ENCODE data around the gene ZNF778.

Gene ZNF778

DNA sequence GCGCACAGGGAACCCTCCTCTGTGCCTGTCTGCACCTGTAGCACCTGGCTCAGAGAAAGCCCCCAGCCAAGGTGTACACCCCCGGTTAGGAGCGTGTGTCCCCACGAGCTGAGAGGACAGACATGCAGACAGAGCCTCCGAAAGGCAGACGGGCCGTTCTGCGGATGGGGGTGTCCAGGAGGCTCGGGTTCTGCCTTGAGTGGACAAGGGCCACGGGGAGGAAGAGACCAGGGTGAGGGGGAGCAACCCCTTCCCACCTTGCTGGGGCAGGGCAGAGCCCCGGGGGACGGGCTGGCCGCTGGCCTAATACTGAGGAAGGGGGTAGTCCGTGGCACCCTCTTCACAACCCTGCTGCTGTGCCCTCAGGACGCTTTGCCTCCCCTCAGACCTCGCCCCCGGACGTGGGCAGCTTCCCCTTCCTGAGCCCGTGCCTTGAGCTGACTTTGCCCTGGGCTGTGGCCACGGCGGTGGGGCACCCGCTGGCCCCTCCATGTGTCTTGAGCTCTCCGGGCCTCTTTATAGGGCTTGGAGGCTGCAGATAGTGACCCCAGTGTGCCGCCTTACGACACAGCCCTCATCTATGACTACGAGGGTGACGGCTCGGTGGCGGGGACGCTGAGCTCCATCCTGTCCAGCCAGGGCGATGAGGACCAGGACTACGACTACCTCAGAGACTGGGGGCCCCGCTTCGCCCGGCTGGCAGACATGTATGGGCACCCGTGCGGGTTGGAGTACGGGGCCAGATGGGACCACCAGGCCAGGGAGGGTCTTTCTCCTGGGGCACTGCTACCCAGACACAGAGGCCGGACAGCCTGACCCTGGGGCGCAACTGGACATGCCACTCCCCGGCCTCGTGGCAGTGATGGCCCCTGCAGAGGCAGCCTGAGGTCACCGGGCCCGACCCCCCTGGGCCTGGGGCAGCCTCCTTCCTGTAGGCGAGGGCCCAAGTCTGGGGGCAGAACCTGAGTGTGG is 22.9 kb upstream of the ZNF778 start:
- no peak for DNase-seq (ENCODE audit: low spot score)

DNA sequence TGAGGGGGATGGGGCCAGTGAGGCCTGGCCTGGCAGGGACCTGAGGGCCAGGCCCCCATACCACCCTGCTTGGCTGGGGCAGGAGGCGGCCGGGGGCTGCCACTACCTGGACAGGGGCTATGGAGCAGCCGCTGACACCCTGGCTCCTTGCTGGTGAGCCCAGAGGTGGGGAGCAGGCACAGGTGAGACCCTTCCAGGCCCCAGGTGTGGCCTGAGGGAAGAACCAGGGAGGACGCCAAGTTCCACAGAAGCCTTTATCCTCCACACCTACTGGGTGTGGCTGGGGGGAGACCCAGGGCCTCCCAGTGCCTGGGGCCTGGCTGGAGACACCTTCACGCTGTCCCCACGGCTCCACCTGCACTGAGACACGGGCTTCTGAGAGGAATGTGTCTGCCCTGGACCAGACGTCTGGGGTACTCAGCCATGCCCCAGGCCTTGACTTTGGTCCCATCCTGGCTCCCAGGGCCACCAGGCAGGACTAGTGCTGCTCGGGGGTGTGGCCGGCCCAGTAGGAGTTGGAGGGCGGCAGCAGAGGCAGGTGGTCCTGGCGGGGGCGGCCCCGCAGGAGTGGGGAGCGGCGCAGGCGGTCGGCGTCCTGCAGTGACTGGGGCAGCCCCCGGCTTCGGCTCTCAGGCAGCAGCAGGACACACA is 21.9 kb upstream of the ZNF778 start:
- no peak for DNase-seq (ENCODE audit: low spot score)

DNA sequence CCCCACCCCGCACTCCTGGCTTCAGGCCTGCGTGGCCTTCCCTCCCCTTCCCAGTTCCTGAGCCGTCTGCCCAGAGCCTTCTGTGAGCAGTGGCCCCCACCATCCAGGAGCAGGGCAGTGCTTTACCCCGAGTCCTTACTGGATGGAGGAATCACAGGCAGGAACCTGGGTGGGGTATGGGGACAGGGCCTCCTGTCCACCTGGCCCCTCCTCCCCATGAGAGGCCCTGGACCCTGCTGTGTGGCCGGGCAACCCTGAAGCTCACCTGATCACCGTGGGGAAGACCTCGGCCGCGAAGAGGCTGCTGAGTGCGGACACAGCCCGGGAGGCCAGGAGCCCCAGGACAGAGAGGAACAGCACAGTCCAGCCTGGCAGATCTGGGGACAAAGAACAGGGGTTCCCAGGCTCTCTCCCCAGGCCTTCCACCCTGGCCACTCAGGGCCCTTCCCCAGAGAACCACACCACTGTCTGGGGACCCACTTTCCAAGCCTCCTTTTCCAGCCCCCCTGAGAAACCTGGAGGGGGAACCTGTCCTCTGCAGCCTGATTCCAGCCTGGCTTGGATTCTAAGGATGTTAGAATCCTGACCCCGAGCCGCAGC is 20.4 kb upstream of the ZNF778 start:
- no peak for DNase-seq (ENCODE audit: low spot score)

DNA sequence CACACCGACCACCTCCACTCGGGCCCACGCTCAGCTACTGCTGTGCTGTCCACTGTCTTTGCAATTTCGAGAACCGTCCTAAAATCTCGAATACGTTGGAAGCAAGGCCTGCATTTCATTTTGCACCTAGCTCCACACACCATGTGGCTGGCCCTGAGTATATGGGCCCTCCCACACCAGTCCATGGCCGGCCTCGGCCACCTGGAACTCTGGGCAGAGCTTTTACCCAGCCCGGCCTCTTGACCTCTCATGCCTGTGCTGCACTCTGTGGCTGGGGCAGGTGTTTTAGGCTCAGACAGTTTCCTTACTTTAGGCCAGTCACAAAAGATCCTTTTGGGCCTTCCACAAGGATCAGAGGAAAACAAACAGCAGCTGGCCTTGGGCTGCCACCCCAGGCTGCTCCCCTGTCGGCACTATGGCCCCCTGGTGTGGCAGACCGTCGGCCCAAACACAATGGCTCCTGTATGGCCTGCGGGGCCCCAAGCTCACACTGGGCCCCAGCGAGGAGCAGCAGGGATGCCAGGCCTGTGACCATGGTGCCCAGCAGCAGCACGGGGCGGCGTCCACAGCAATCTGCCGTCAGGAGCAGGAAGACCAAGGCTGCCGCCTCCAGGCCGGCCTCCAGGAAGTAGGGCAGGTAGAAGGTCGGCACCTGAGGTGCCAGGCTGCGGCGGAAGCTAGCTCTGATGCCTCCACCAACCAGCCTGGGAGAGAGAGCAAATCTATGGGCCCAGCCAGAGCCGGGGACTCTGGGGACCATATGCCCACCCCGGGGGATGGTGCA is 19.7 kb upstream of the ZNF778 start:
- no peak for DNase-seq (ENCODE audit: low spot score)

DNA sequence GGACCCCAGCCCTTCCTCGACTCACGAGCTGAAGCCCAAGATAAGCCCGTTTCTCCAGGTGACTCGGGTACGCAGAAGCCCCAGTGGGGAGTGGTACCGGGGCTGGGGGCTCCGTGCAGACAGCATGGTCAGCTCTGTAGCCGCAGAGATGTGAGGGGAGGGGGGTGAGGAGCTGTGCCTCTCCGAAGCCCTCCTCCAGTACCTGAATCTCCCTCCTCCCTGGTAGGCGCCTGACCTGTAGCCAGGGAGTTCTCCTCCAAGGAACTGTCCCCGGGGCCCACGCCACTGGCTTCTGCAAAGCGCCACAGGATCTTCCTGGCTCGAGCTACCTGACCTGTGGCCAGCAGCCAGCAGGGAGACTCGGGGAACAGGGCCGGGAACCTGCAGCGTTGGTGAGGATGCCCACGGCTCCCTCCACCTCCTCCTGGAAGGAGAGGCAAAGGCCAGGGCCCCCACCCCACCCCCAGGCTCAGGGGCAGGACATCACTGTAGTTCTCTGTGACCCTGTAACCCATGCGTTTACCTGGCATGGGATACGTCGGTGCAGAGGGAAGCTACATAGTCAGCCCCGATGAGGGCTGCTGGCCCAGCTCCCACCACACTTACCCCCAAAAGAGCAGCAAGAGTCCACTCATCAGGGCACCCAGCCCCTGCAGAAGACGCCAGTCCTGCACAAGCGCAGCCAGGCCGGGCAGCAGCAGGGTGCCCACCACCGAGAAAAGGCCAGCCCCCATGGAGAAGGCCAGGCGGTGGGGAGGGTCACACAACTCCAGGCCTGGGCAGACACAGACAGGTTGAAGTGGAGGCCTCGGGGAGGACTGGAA is 18.9 kb upstream of the ZNF778 start:
- no peak for DNase-seq (ENCODE audit: low spot score)

DNA sequence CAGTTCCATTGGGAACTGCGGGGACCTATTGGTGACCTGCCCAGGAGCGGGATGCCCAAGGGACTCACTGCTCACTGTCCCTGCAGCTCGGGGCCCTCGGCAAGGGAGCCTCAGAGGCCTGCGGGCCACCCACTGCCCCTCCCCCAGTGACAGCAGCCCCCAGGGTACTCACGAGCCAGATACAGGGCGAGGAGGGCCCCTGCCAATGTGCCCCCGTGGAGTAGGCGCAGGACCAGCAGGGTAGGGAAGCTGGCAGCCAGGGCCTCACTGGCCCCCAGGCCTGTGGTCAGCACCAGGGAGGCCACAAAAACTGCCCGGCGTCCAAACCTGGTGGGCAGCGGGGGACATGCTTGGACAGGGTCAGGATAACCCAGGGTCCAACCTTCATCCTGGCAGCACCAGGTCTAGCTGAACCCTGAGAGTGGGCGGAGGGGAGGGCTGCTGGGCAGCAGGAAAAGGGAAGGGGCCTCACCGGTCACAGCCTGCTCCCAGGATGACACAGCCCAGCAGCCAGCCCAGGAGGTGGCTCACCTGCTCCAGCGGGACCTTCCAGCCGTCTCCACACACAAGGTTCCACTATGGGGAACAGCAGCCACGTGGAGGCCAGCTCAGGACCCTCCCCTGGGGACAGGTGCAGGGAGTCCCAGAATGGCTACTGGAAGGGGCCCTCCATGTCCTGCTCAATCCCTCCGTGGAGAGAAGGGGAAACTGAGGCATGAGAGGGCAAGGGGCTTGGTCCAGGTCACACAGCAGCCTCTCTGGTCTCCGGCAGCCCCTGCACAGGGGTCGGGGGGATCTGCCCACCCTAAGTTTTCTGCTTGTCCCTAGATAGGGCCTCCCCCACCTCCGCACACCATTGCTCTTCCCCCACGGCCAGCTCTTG is 18.0 kb upstream of the ZNF778 start:
- DNase-seq (ENCODE audit: low spot score) = no peak

DNA sequence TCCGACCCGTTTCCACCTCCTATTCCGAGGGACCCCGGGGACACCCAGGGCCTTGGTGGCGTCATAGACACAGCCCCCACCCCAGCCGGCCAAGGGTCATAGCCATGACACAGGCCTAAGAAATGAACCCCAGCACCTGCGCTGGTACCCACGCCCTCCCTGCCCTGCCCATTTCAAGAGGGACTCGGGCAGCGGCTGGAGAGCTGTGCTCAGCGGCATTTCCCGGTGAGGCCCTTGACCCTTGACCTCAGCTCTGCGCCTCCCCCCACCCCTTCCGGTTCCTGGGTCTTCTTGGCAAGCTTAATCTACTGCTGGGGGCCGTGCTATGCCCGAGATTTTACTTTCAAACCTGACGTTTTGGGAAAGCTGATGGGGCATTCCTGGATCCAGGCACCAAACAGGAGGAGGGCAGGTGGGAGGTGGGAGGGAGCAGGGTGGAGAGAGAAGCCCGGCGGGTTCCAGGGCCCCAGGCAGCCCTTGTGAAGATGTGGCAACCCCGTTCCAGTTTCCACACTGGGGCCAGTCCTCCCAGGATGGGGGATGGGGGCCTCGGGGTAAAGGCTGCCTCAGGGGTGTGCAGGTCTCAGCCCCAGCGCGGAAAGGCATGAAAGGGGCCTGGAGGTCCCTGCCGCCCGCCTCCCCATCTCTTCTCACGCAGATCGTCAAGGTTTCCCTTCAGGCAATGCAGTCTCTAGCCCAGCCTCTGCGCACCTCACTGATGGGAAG is 17.2 kb upstream of the ZNF778 start, which contains the start of gene SLC22A31:
TSS of gene SLC22A31 (minus strand) at position 414 of the 726 bp plus-strand sequence. CDS start at position 378, 36 bp downstream.
- DNase-seq (ENCODE audit: low spot score) = no peak

DNA sequence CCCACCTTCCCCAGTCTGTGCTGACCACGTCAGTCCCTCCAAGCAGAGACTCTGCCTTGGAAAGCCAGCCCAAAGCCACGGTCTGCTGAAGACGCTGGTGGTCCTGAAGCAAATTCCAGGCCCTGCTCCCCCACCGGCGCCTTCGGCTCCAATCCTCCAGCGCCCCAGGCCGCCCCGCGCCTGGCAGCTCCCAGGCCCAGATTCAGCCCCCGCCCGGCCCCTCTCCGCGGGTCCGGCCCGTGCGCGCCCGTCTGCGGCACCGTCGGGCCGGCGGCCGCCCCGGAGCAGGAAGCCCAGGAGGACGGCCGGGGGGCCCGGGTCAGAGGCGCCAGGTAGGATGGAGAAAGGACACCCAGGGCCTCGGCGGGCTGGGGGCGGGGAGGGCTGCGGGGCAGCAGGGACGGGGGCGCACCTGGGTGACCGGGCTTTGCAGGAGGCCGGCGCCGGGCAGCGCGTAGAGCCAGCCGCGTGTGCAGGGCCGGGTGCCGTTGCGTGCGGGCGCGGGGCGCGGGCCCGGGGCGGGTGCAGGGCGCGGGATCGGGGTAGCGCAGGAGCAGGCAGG is 16.6 kb upstream of the ZNF778 start:
- DNase-seq (ENCODE audit: low spot score) = no peak

DNA sequence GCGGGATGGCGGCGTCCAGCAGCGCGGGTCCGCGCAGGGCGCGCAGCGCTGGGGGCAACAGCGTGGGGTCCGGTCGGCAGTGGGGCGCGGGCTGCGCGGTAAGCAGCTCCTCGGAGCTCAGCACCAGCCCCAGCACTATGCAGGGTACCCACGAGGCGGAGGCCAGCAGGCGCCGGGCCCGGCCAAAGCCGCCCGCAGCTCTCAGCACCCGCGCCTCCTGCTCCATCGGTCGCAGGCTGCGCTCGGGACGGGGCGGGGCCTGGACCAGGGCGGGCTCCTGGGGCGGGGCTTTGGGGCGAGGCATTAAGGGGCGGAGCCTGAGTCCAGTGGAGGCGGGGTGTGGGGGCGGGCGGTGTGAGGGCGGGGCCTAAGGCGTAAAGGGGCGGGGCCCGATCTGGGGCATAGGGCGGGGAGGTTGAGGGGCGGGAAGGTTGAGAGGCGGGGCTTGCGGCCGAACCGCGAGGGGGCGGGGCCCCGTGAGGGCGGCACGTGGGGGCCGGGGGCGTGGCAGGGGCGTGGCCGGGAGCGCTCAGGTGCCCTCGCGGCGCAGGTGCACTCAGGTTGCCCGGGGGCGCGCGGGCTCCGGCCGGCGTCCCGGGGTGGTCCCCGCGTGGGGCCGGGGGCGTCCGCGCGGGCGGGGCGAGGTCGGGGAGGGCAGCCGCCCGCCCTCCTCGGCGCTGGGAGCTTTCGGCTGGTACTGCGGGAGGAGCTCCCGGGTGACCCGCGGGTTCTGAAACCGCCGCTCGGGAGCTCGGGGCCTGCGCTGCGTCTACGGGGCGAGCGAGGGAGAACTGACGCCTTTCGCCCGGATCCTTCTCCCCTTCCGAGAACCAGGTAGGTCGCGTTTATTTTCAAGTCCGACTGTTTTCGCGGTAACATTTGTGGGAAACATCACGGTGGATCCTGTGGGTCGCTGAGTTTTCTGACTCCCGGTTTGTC is 15.8 kb upstream of the ZNF778 start:
- peak; percentile 78 for DNase-seq (ENCODE audit: low spot score)

DNA sequence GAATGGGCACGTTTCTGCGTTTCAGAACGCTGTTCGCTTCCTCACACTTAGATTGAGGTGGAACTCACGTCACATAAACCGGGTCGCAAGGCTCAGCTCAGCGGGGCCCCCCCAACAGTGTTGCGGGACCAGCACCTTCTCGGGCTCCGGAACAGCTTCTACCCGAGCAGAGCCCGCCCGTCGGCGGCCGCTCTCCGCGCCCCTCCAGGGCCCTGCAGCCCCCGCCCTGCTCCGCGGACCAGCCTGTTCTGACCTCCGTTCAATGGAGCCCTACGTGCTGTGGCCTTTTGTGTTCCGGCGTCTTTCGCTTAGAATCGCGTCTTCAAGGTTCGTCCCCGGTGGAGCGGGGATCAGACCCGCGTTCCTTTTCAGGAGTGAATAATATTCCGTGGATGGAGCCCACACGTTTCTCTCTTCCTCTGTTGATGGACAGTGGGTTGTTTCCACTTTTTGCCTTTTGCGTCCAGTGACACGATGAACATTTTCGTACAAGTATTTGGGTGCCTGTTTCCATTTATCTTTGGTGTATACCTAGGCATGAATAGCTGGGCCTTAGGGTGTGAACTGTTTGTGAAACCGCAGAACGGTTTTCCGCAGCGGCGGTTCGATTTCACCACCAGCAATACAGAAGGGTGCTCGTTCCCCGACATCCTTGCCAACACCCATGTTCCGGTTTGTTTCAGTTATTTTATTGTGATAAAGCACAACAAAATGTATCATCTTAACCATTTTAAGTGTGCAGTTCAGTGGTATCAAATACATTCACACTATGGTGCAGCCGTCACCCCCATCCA is 14.9 kb upstream of the ZNF778 start:
- no peak for DNase-seq (ENCODE audit: low spot score)

DNA sequence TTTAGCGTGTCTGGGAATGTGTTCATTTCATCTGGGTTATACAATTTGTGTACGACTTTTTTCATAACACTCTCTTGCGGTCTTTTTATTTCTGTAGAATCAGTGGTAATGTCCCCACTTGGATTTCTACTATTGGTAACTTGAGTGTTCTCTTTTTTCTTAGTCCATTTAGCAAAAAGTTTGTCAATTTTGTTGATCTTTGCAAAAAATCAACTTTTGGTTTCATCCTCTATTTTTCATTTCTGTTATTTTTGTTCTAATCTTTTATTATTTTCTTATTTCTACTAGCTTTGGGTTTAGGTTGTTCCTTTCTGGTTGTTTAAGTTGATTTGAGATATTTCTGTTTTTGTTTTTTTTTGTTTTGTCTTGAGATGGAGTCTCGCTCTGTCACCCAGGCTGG is 9.5 kb upstream of the ZNF778 start:
- DNase-seq (ENCODE audit: low spot score) = no peak

DNA sequence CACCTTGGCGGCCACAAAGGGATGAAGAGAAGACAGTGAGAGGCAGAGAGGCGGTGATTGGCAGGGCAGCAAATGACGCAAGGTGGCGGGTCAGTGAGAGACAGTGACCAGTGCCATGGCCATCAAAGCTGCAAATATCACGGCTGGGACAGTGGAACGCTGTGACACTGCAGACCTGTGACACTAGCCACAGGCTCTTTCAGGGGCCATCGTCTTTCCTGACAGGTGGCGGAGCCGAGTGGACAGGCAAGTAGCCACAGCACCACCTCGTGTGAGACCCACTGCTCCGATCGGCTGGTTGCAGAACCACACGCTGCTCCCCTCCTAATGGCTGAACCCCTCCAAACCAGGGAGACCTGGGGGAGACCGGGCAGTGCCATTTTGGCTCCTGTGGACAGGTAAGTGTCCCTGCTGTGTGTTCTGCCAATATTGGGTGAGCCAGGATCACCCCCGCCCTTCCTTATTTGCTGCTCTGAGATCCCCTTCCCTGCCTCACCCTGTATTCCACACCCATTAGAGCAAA is 7.9 kb upstream of the ZNF778 start:
- DNase-seq (ENCODE audit: low spot score) = no peak

DNA sequence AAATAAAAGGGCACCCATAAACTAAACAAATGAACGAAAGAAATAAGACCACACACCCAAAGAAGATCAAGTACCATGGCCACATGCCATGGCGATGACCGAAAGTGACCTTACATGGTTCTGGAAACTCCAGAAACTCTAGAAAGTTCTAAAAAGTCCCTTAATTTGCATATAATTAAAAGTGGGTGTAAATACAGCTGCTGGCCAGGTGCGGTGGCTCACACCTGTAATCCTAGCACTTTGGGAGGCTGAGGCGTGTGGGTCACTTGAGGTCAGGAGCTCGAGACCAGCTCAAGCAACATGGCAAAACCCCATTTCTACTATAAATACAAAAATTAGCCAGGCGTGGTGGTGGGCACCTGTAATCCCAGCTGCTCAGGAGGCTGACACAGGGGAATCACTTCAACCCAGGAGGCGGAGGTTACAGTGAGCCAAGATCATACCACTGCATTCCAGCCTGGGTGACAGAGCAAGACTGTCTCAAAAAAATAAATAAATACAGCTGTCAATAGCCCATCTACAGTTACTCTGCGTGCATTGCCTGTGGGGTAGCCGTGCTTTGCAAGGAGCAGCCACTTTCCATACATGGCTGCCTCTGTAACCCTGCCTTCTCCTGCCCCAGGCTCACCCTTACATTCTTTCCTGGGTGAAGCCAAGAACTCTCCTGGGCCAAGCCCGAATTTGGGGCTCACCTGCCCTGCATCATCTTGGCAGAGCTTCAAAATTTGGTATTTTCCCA is 7.2 kb upstream of the ZNF778 start:
- DNase-seq (ENCODE audit: low spot score) = no peak

DNA sequence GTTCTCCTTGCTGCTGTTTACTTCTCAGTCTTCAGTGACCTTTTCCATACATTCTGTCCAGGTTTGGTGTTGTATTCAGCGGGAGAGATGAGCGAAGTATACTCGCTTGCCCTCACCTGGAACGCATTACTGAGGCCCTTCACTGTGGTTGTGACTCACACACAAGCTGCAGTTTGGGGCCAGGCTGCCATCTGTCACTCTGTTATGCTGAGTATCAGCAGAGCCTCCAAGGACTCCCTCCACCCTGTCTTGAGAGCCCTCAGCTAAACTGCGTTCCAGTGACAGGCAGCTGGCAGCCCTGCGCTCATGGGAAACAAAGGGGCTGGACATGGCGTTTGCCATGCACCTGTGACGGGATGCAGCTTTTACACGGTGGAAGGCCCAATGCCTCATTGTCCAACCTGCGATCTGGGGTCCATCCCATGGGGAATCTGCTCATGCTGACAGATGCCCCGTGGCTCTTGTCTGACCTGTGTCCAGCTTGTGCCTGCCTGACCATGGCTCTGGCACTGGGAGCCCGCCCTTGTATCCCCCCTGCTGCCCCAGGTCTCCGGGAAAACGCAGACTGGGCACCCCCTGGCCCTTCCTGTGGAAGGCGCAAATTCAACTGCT is 6.5 kb upstream of the ZNF778 start:
- DNase-seq (ENCODE audit: low spot score) = peak; percentile 59

DNA sequence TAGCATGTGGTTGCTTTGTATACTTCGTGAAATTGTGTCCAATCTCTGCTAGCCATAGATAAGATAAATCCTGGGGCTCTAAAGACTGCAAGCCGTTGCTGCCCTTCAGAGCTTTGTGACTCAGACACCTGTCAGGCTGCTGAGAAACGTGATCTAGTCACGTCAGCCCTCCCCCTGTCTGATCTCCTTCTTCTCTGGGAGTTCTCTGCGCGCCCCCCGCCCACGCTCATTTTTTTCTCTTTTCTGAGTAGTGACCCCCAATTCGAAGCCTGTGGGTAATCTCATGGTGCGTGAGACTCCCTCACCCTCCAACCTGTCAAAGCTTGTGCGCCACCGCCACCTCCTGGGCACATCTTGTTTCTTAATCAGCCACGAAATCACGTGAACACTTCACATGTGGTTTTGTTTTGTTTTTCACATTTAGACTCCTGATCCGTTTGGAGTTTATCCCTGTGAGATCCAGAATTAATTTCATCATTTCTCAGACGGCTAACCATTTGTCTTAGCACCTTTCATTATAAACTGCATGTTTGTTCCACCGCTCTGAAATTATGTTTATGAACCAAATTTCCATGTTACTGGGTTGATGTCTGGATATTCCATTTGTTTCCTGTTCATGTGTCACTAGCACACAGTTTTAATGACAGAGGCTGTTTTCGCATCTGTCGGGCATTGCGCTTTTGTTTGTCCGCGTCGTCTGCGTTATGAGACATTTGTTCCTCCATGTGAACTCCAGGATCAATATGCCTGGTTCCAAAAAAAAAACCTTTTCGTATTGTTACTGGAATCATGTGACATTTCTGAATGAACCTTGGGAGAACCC is 977 bp upstream of the ZNF778 start:
- DNase-seq (ENCODE audit: low spot score) = peak; percentile 77
